B cell (primary cell): Measurements from ENCODE around the gene MAPK1. TPM values are rescaled to one million over a fixed set of nuclear protein-coding genes. Genes with fewer than 3 reads are reported as not detected.
"Not testable (repeated sequence)": the region's sequence is repeated elsewhere in the genome, so short reads cannot be mapped to it uniquely, and the experiment has no call there.

Experiments
- ATAC-seq: fragments of 200-7000 bp; cut with Tn5 transposase; one replicate; pipeline ENCODE4 v1.10.0; 2021; ENCODE audit warnings: low read depth, mild to moderate bottlenecking, moderate number of reproducible peaks, moderate library complexity
- CTCF ChIA-PET: fragments of 350-600 bp; sonication (Branson Sonifier 250); formaldehyde crosslinking; loops from one replicate; lab custom pipeline; 2021; ENCODE audit warnings: antibody characterized with exemption, inconsistent platforms; lab: Charles Lee
- POLR2A ChIA-PET: fragments of 350-600 bp; sonication (Branson Sonifier 250); formaldehyde crosslinking; loops from one replicate; lab custom pipeline; 2021; ENCODE audit warnings: antibody characterized with exemption; lab: Charles Lee
- DNase-seq: peaks from one replicate; pipeline ENCODE4 v3.0.0; 2013
- H2AFZ ChIP-seq: 2 replicates; pipeline ENCODE4 v1.6.1; 2012; ENCODE audit warnings: mild to moderate bottlenecking, low read depth, low read length; ENCODE audit not compliant: insufficient read depth, poor library complexity, severe bottlenecking
- H3K27ac ChIP-seq, 2 donors: 1 replicate in 1 of 2; 2 replicates in 1 of 2; pipeline ENCODE4 v1.5.1; 2012 to 2013; ENCODE audit warnings: low read length in 2 of 2, mild to moderate bottlenecking in 2 of 2, moderate library complexity in 1 of 2
- H3K27me3 ChIP-seq, 4 experiments: fragments of 200-600 bp in 1 of 4; sonication (generic) in 1 of 4; replicated peaks in 1 of 4; 1 replicate in 2 of 4; 2 replicates in 2 of 4; pipeline versions ENCODE4 v1.6.1 to v1.7.0; 2013 to 2016; ENCODE audit warnings: low read length in 3 of 4, mild to moderate bottlenecking in 2 of 4, mixed read lengths in 1 of 4, moderate library complexity in 1 of 4; ENCODE audit not compliant: insufficient read depth in 4 of 4, control insufficient read depth in 3 of 4; ENCODE audit errors: control extremely low read depth in 1 of 4
- H3K36me3 ChIP-seq, 2 experiments: replicated peaks in 1 of 2; 1 replicate in 1 of 2; 2 replicates in 1 of 2; pipeline versions ENCODE4 v1.6.1 to v1.7.1; 2013; ENCODE audit warnings: low read length in 1 of 2; ENCODE audit not compliant: insufficient read depth in 2 of 2, control insufficient read depth in 1 of 2; ENCODE audit errors: control extremely low read depth in 1 of 2, extremely low read depth in 1 of 2
- H3K4me1 ChIP-seq, 2 donors: fragments of 200-600 bp in 1 of 2; sonication (generic) in 1 of 2; 1 replicate in 1 of 2; 2 replicates in 1 of 2; pipeline versions ENCODE4 v1.5.1 to v1.6.1; 2013 to 2017; ENCODE audit warnings: low read length in 2 of 2; ENCODE audit not compliant: control insufficient read depth in 2 of 2, insufficient read depth in 2 of 2
- H3K4me2 ChIP-seq: replicated peaks from 2 replicates; pipeline ENCODE3; 2012; ENCODE audit warnings: mild to moderate bottlenecking, low read depth, low read length; ENCODE audit not compliant: poor library complexity, severe bottlenecking
- H3K4me3 ChIP-seq, 5 experiments: fragments of 200-600 bp in 1 of 5; sonication (generic) in 1 of 5; 1 replicate in 3 of 5; 2 replicates in 2 of 5; pipeline versions ENCODE4 v1.5.1 to v1.7.0; 2011 to 2016; ENCODE audit warnings: low read length in 4 of 5, mild to moderate bottlenecking in 4 of 5, low read depth in 2 of 5, control low read depth in 1 of 5, moderate library complexity in 1 of 5; ENCODE audit not compliant: insufficient read depth in 1 of 5; ENCODE audit errors: control extremely low read depth in 1 of 5, extremely low read depth in 1 of 5
- H3K79me2 ChIP-seq: fragments of 200-600 bp; sonication (generic); one replicate; pipeline ENCODE4 v1.6.0; 2016; ENCODE audit warnings: low read length; ENCODE audit not compliant: control insufficient read depth, insufficient read depth
- H3K9ac ChIP-seq: fragments of 200-600 bp; sonication (generic); 2 replicates; pipeline ENCODE4 v1.6.1; 2017; ENCODE audit warnings: mild to moderate bottlenecking, low read length, moderate library complexity
- H3K9me3 ChIP-seq, 3 donors: one replicate each; pipeline versions ENCODE4 v1.6.1 to v1.7.1; 2013; ENCODE audit warnings: low read length in 2 of 3; ENCODE audit not compliant: control insufficient read depth in 2 of 3, insufficient read depth in 1 of 3; ENCODE audit errors: control extremely low read depth in 1 of 3
- H4K20me1 ChIP-seq: 2 replicates; pipeline ENCODE4 v1.6.0; 2012; ENCODE audit warnings: mild to moderate bottlenecking, low read length; ENCODE audit not compliant: insufficient read depth, control insufficient read depth, poor library complexity, severe bottlenecking
- H3K27ac Mint-ChIP-seq: one replicate; pipeline ENCODE4 v1.8.0; 2021; ENCODE audit warnings: mixed read lengths
- H3K27me3 Mint-ChIP-seq: one replicate; pipeline ENCODE4 v1.8.0; 2021; ENCODE audit warnings: mixed read lengths
- H3K4me1 Mint-ChIP-seq: one replicate; pipeline ENCODE4 v1.8.0; 2021; ENCODE audit warnings: mixed read lengths
- H3K4me3 Mint-ChIP-seq: one replicate; pipeline ENCODE4 v1.8.0; 2021; ENCODE audit warnings: mixed read lengths
- H3K9me3 Mint-ChIP-seq: one replicate; pipeline ENCODE4 v1.8.0; 2022; ENCODE audit warnings: mixed read lengths; ENCODE audit not compliant: insufficient read depth
- EZH2 ChIP-seq: IDR thresholded peaks from 2 replicates; pipeline ENCODE4 v1.6.1; 2012; ENCODE audit warnings: borderline replicate concordance, low read depth, mild to moderate bottlenecking, moderate library complexity, low read length; ENCODE audit not compliant: insufficient read depth, poor library complexity, severe bottlenecking
- WGBS: methylation state at CpG from one replicate; pipeline ENCODE4 v1.1.5; 2013; ENCODE audit warnings: missing lambda C conversion rate; ENCODE audit not compliant: insufficient coverage; 5-methylcytosine and 5-hydroxymethylcytosine counted together
- intact Hi-C: fragments of 100-400 bp; cut with micrococcal nuclease; formaldehyde crosslinking; loops from one replicate; pipeline ENCODE4 v1.10.0; 2022
- polyA plus RNA-seq: library from polyadenylated mRNA; depleted of rRNA; stranded (reverse); fragments of >200 nt; gene quantifications from 2 replicates; pipeline ENCODE4 v1.2.3, GENCODE V29; 2012
- total RNA-seq, 2 donors: library from RNA; stranded (reverse); fragments of 120-200 nt in 1 of 2; gene quantifications; 1 replicate in 1 of 2; 2 replicates in 1 of 2; pipeline versions ENCODE4 v1.2.3 to v1.2.4, GENCODE V29; 2013 to 2022
- TF ChIP-seq, protein P1 (sequence below): fragments of 200-600 bp; IDR thresholded peaks from one replicate; pipeline ENCODE4 v1.8.0; 2022; ENCODE audit warnings: antibody characterized with exemption, mild to moderate bottlenecking

Gene MAPK1
- total and polyA plus RNA-seq, 2 donors (not counting 1 experiment from before 2014, with no cell fraction given): 24.0 to 155 TPM

- no peaks in the 10 kb centered on the region for H3K27me3 Mint-ChIP-seq
- TF ChIP-seq, protein P1, sequence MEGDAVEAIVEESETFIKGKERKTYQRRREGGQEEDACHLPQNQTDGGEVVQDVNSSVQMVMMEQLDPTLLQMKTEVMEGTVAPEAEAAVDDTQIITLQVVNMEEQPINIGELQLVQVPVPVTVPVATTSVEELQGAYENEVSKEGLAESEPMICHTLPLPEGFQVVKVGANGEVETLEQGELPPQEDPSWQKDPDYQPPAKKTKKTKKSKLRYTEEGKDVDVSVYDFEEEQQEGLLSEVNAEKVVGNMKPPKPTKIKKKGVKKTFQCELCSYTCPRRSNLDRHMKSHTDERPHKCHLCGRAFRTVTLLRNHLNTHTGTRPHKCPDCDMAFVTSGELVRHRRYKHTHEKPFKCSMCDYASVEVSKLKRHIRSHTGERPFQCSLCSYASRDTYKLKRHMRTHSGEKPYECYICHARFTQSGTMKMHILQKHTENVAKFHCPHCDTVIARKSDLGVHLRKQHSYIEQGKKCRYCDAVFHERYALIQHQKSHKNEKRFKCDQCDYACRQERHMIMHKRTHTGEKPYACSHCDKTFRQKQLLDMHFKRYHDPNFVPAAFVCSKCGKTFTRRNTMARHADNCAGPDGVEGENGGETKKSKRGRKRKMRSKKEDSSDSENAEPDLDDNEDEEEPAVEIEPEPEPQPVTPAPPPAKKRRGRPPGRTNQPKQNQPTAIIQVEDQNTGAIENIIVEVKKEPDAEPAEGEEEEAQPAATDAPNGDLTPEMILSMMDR: no peak
- TF ChIP-seq EZH2: no peak
- Histone ChIP-seq H3K9ac (no peak overlapping the region), H3K4me2 (no peak overlapping the region), H3K9me3 (no peaks in the 10 kb centered on the region), H3K27me3 (no peaks in the 10 kb centered on the region), H3K27ac (peak overlapping the region in 1 of 2 donors; percentile 0), H3K4me3 (no peak overlapping the region), H4K20me1 (peaks cover 13% of the 10 kb centered on the region), H2AFZ (no peak overlapping the region), H3K4me1 (no peaks in the 10 kb centered on the region), H3K36me3 (peaks cover 15 to 58% of the 10 kb centered on the region in 2 experiments), H3K79me2 (peaks cover 26% of the 10 kb centered on the region)
- H3K27ac Mint-ChIP-seq: peak overlapping the region; percentile 1
- H3K9me3 Mint-ChIP-seq: no peaks in the 10 kb centered on the region
- intact Hi-C loops: no loop called here
- DNase-seq: no peak
- ChIA-PET CTCF (interaction anchor here (1.9 kb wide), 1 partner anchor 25 kb away, joined by 4 read pairs; no protein-coding TSS in a partner anchor), POLR2A (no interaction called here)
- no peak for ATAC-seq
- peaks cover 4% of the 10 kb centered on the region for H3K4me1 Mint-ChIP-seq
- WGBS: 100% methylated on average over 1 of the region's 3 CpGs
- no peak overlapping the region for H3K4me3 Mint-ChIP-seq
Measured at GRCh38 chr22:21796231-21796630, 71.2 kb downstream of the MAPK1 start.

GRCh38 chr22:21793716-21794115 is 73.7 kb downstream of the MAPK1 start:
- not testable (repeated sequence) for H3K27me3 Mint-ChIP-seq, H3K4me3 Mint-ChIP-seq

More at GRCh38 chr22:21793716-21794115, 73.7 kb downstream of the MAPK1 start:
- DNase-seq, H3K4me3 ChIP-seq, H4K20me1 ChIP-seq, H3K9me3 Mint-ChIP-seq, H3K27ac ChIP-seq, ATAC-seq, H3K4me1 Mint-ChIP-seq, H2AFZ ChIP-seq, H3K9ac ChIP-seq, H3K27ac Mint-ChIP-seq, H3K9me3 ChIP-seq, H3K4me2 ChIP-seq, intact Hi-C loops, H3K27me3 ChIP-seq, H3K4me1 ChIP-seq: not testable (repeated sequence)
- peaks cover 8 to 41% of the 10 kb centered on the region in 2 experiments for H3K36me3 ChIP-seq
- 100% methylated on average over 7 of the region's 10 CpGs for WGBS
- ChIA-PET CTCF (interaction anchor here (0.7 kb wide), 1 partner anchor 54 kb away, joined by 3 read pairs; no protein-coding TSS in a partner anchor), POLR2A (interaction anchor here (0.7 kb wide), 1 partner anchor 41 kb away, joined by 4 read pairs; no protein-coding TSS in a partner anchor)
- H3K79me2 ChIP-seq: peaks cover 18% of the 10 kb centered on the region
